SW 1271 (cell line): Measurements from ENCODE around the gene PTGER3.
"Not testable (repeated sequence)": the region's sequence is repeated elsewhere in the genome, so short reads cannot be mapped to it uniquely, and the experiment has no call there.

Experiments
- DNase-seq, 2 experiments: peaks; one replicate each; lab custom pipeline; 2025; lab: John Stamatoyannopoulos, UW

The PTGER3 gene

GRCh38 chr1:71002709-71003475, 44.7 kb downstream of the PTGER3 start:
- no peak for DNase-seq

- no peak for DNase-seq
Observed at GRCh38 chr1:71001624-71002023, 46.0 kb downstream of the PTGER3 start.

GRCh38 chr1:70997793-70998192, 49.8 kb downstream of the PTGER3 start:
- DNase-seq = no peak

- no peak for DNase-seq
Observed at GRCh38 chr1:70994753-70995268, 52.8 kb downstream of the PTGER3 start.

GRCh38 chr1:70993798-70994197, 53.8 kb downstream of the PTGER3 start:
- no peak for DNase-seq

GRCh38 chr1:70992521-70992920, 55.1 kb downstream of the PTGER3 start:
- no peak for DNase-seq

- DNase-seq = no peak
Observed at GRCh38 chr1:70990469-70991253, 57.0 kb downstream of the PTGER3 start.

GRCh38 chr1:70987497-70987896, 60.1 kb downstream of the PTGER3 start:
- no peak for DNase-seq

- not testable (repeated sequence) for DNase-seq
Observed at GRCh38 chr1:70985776-70986225, 61.8 kb downstream of the PTGER3 start.

- not testable (repeated sequence) for DNase-seq
Observed at GRCh38 chr1:70985278-70985677, 62.3 kb downstream of the PTGER3 start.

- no peak for DNase-seq
Observed at GRCh38 chr1:70980361-70980760, 67.3 kb downstream of the PTGER3 start.

- no peak for DNase-seq
Observed at GRCh38 chr1:70979881-70980280, 67.7 kb downstream of the PTGER3 start.

- DNase-seq = no peak
Observed at GRCh38 chr1:70979313-70979712, 68.3 kb downstream of the PTGER3 start.

GRCh38 chr1:70978623-70979022, 69.0 kb downstream of the PTGER3 start:
- DNase-seq = no peak

GRCh38 chr1:70977575-70977974, 70.0 kb downstream of the PTGER3 start:
- no peak for DNase-seq

- DNase-seq = no peak
Observed at GRCh38 chr1:70977041-70977440, 70.6 kb downstream of the PTGER3 start.

- DNase-seq = no peak
Observed at GRCh38 chr1:70973754-70974153, 73.9 kb downstream of the PTGER3 start.

GRCh38 chr1:70970407-70970806, 77.2 kb downstream of the PTGER3 start:
- DNase-seq = no peak

GRCh38 chr1:70966018-70966638, 81.5 kb downstream of the PTGER3 start:
- DNase-seq = peak in 1 of 2 experiments; percentile 10

- no peak for DNase-seq
Observed at GRCh38 chr1:70963374-70963773, 84.2 kb downstream of the PTGER3 start.

GRCh38 chr1:70961374-70961975, 86.1 kb downstream of the PTGER3 start:
- no peak for DNase-seq

- no peak for DNase-seq
Observed at GRCh38 chr1:70948396-70949017, 99.1 kb downstream of the PTGER3 start.
